Nephron progenitor cell (in vitro differentiated cells): Measurements from ENCODE around the gene CCDC179.

ENCODE experiments used
- DNase-seq: peaks from one replicate; pipeline ENCODE4 v3.0.0; 2021
- H3K27ac Mint-ChIP-seq: 2 replicates; pipeline ENCODE4 v1.8.0; 2021; ENCODE audit warnings: mild to moderate bottlenecking, moderate library complexity, mixed read lengths
- H3K27me3 Mint-ChIP-seq: 2 replicates; pipeline ENCODE4 v1.8.0; 2021; ENCODE audit warnings: mild to moderate bottlenecking, low read depth, mixed read lengths; ENCODE audit not compliant: poor library complexity
- H3K36me3 Mint-ChIP-seq: 2 replicates; pipeline ENCODE4 v1.8.0; 2021; ENCODE audit warnings: low read depth, mixed read lengths
- H3K4me1 Mint-ChIP-seq: 2 replicates; pipeline ENCODE4 v1.8.0; 2021; ENCODE audit warnings: mixed read lengths
- H3K4me3 Mint-ChIP-seq: 2 replicates; pipeline ENCODE4 v1.8.0; 2021; ENCODE audit warnings: mild to moderate bottlenecking, moderate library complexity, mixed read lengths
- H3K9me3 Mint-ChIP-seq: 2 replicates; pipeline ENCODE4 v1.8.0; 2021; ENCODE audit warnings: mild to moderate bottlenecking, moderate library complexity, mixed read lengths
- TF ChIP-seq, protein P1 (sequence below): fragments of 200-600 bp; sonication (generic); IDR thresholded peaks from 2 replicates; pipeline ENCODE4 v1.5.0; 2021; ENCODE audit warnings: antibody characterized with exemption

CCDC179 gene

DNA sequence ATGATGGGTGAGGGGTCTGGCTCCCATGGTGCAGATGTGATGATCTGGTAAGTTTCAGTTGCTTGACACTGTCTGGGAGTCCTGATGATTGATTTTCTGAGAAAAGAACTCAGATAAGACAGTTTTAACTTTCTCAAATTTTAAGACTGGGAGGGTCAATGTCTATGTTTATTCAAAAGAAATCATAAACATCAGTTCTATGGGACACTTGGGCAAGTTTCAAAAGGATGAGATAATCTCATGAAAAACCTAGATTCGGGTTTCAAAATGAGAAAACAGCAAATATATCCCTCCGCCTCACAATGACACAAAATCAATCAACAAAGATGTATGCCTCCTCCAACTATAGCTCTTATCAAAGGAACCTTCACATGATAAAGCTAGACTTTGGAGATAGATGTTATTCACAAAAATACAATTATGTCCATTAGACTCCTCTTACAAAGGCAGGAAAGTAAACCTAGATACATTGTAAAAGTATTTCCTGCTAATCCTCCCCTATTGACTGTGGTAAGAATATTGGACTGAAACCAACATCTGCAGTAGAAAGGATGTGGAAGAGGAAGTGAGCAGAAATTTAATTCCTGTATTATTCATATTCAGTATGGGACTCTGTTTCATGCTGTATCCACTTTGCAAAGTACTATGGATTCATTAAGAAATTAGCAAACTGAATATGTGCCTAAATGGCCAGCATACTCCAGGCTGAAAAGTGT, 52.3 kb downstream of the CCDC179 start:
- TF ChIP-seq, protein P1, sequence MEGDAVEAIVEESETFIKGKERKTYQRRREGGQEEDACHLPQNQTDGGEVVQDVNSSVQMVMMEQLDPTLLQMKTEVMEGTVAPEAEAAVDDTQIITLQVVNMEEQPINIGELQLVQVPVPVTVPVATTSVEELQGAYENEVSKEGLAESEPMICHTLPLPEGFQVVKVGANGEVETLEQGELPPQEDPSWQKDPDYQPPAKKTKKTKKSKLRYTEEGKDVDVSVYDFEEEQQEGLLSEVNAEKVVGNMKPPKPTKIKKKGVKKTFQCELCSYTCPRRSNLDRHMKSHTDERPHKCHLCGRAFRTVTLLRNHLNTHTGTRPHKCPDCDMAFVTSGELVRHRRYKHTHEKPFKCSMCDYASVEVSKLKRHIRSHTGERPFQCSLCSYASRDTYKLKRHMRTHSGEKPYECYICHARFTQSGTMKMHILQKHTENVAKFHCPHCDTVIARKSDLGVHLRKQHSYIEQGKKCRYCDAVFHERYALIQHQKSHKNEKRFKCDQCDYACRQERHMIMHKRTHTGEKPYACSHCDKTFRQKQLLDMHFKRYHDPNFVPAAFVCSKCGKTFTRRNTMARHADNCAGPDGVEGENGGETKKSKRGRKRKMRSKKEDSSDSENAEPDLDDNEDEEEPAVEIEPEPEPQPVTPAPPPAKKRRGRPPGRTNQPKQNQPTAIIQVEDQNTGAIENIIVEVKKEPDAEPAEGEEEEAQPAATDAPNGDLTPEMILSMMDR = no peak
- Mint-ChIP-seq H3K4me3 (no peak overlapping the region), H3K27me3 (no peaks in the 10 kb centered on the region), H3K27ac (no peak overlapping the region), H3K36me3 (peaks cover 20% of the 10 kb centered on the region), H3K9me3 (peaks cover 18% of the 10 kb centered on the region), H3K4me1 (peaks cover 15% of the 10 kb centered on the region)
- DNase-seq = no peak

GRCh38 chr11:22807391-22807790, 52.9 kb downstream of the CCDC179 start:
- Mint-ChIP-seq H3K9me3 (peaks cover 18% of the 10 kb centered on the region), H3K4me1 (peaks cover 15% of the 10 kb centered on the region), H3K36me3 (peaks cover 20% of the 10 kb centered on the region), H3K4me3 (no peak overlapping the region), H3K27ac (no peak overlapping the region), H3K27me3 (no peaks in the 10 kb centered on the region)
- TF ChIP-seq, protein P1 = no peak
- DNase-seq = no peak

DNA sequence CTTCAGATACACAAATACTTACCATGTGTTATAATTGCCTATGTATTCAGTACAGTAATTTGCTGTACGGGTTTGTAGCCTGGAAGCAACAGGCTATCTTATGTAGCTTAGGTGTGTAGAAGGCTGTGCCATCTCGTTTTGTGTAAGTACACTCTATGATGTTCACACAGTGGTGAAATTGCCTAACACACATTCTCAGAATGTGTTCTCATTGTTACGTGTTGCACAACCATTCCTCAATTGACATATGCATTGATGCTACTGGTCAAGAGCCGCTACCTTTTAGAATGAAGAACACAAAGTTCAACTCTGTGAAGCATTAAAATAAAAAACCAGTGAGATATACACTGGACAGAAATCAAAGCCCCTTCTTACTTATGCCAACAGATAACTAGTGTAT, 57.4 kb downstream of the CCDC179 start:
- H3K4me3 Mint-ChIP-seq = no peak overlapping the region
- no peak for DNase-seq
- TF ChIP-seq, protein P1 = no peak
- peaks cover 9% of the 10 kb centered on the region for H3K4me1 Mint-ChIP-seq
- H3K36me3 Mint-ChIP-seq = no peaks in the 10 kb centered on the region
- H3K27me3 Mint-ChIP-seq = no peaks in the 10 kb centered on the region
- H3K9me3 Mint-ChIP-seq = peaks cover 3% of the 10 kb centered on the region
- H3K27ac Mint-ChIP-seq = no peak overlapping the region

GRCh38 chr11:22800482-22800881, 59.8 kb downstream of the CCDC179 start:
- Mint-ChIP-seq H3K36me3 (no peaks in the 10 kb centered on the region), H3K4me1 (peaks cover 5% of the 10 kb centered on the region), H3K27ac (no peak overlapping the region), H3K9me3 (no peaks in the 10 kb centered on the region), H3K4me3 (no peak overlapping the region), H3K27me3 (peaks cover 4% of the 10 kb centered on the region)
- no peak for DNase-seq
- TF ChIP-seq, protein P1 = no peak

DNA sequence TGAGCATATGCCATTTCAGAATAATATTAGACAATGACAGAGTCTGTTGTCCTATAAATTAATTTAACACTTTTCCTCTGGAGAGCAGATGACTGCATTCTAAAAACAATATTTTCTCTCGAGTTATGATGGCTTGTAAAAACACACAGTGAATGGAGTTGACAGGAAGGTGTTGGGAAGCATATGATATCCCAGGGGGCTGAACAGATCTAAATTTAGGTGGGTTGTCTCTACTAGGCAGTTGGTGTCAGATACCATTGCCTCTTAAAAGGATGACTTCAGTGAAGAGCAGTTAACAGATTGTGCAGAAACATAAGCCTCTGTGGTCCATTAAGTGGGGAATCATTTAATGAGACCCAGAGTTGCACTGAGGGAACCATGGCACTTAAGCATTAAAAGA, 61.4 kb downstream of the CCDC179 start:
- Mint-ChIP-seq H3K27me3 (peaks cover 4% of the 10 kb centered on the region), H3K4me1 (peaks cover 5% of the 10 kb centered on the region), H3K4me3 (no peak overlapping the region), H3K9me3 (no peaks in the 10 kb centered on the region), H3K27ac (no peak overlapping the region), H3K36me3 (no peaks in the 10 kb centered on the region)
- no peak for DNase-seq
- TF ChIP-seq, protein P1 = no peak

- Mint-ChIP-seq H3K9me3 (no peaks in the 10 kb centered on the region), H3K4me1 (peaks cover 9% of the 10 kb centered on the region), H3K36me3 (no peaks in the 10 kb centered on the region), H3K27ac (no peak overlapping the region), H3K27me3 (peaks cover 4% of the 10 kb centered on the region), H3K4me3 (no peak overlapping the region)
- no peak for DNase-seq
- TF ChIP-seq, protein P1 = no peak
Observed at GRCh38 chr11:22797047-22797446, 63.2 kb downstream of the CCDC179 start.
